Measurements from ENCODE around the gene IPO9. TPM values are rescaled to one million over a fixed set of nuclear protein-coding genes. Genes with fewer than 3 reads are reported as not detected.
A peak's percentile ranks its signal among the peaks of the same experiment; 100 is the strongest.

The IPO9 gene
- total RNA-seq, 4 donors from 2014 or later, result 8.8 to 48.5 (median 35.2) TPM

- H3K4me1 ChIP-seq, result no peaks in the 10 kb centered on the region
- no peaks in the 10 kb centered on the region for H3K9me3 ChIP-seq
- H3K4me3 ChIP-seq, result no peak overlapping the region
- no peak overlapping the region for H3K27ac ChIP-seq
- TF ChIP-seq POLR2A (IDR thresholded peaks at IDR 0.05) (no peak), CTCF (IDR thresholded peaks at IDR 0.05) (no peak)
- peak in 1 of 2 donors; percentile 16 for DNase-seq
- intact Hi-C loops (cut with DNase I; ENCODE audit: low total_unique reads), result no loop called here
- H3K27me3 ChIP-seq, result no peaks in the 10 kb centered on the region
- H3K36me3 ChIP-seq, result no peaks in the 10 kb centered on the region
Measured at GRCh38 chr1:201883786-201884185, 54.8 kb downstream of the IPO9 start.

DNA sequence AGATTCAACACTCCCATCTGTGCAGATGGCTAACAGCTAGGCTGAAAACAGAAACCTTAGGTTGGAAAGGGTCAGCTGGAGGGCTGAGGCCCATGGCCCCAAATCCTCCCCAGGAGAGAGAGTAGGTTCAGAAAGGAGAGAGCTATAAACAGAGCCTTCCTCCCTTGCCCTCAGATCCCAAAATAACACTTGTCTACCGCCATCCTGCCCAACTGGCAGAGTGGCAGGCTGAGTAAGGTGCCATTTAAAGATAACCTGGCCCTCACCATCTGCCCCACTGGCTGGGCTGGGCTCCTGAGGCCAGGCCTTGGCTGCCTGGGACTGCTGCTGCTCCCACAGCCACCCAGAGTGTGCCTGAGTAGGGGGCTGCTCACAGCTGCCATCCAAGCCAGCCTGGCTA is 55.5 kb downstream of the IPO9 start:
- TF ChIP-seq POLR2A (IDR thresholded peaks at IDR 0.05), result no peak
- no peak for TF ChIP-seq CTCF (IDR thresholded peaks at IDR 0.05)
- no peak for DNase-seq
- peaks cover 0 to 3% of the 10 kb centered on the region in 2 donors for H3K4me1 ChIP-seq
- H3K4me3 ChIP-seq, result no peak overlapping the region
- no peak overlapping the region for H3K27ac ChIP-seq
- H3K9me3 ChIP-seq, result no peaks in the 10 kb centered on the region
- intact Hi-C loops (cut with DNase I; ENCODE audit: low total_unique reads), result no loop called here
- no peaks in the 10 kb centered on the region for H3K36me3 ChIP-seq
- H3K27me3 ChIP-seq, result no peaks in the 10 kb centered on the region

GRCh38 chr1:201885531-201886075 is 56.6 kb downstream of the IPO9 start:
- Histone ChIP-seq H3K4me3 (no peak overlapping the region), H3K4me1 (peaks cover 3 to 8% of the 10 kb centered on the region in 2 donors), H3K27me3 (no peaks in the 10 kb centered on the region), H3K36me3 (no peaks in the 10 kb centered on the region), H3K9me3 (no peaks in the 10 kb centered on the region), H3K27ac (no peak overlapping the region)
- intact Hi-C loops (cut with DNase I; ENCODE audit: low total_unique reads), result no loop called here
- no peak for TF ChIP-seq CTCF (IDR thresholded peaks at IDR 0.05)
- no peak for TF ChIP-seq POLR2A (IDR thresholded peaks at IDR 0.05)
- DNase-seq, result peak in 1 of 2 donors; percentile 14

DNA sequence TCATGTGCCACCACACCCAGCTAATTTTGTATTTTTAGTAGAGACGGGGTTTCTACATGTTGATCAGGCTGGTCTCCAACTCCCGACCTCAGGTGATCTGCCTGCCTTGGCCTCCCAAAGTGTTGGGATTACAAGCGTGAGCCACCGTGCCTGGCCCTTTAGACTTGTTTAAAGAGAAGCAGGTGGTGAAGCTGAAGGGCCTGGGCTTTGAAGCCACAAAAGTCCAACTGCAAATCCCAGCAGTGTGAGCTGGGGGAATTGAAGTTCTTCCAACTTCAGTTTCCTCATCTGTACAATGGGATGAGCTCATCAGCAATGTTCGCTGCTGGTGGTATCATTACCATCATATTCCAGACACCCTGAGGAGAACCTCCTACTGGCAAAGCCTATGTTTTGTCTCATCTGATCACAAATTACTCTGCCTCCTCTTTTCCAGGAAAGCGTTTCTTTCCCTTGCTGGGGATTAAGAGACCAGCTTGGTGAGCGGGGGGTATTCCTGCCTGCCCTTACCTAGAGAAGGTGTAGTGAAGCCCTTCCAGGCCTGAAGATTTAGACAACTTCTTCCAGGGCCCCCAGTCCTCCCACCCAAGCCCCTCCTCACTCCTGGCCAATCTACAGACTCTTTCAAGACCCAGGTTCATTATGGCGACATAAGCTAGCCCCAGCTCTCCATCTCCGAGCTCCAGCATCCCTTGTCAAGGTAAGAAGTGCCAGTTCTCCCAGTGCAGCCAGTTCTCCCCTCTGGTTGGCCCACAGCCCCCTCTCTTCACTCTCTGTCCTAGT is 57.3 kb downstream of the IPO9 start:
- no peaks in the 10 kb centered on the region for H3K9me3 ChIP-seq
- H3K27me3 ChIP-seq, result no peaks in the 10 kb centered on the region
- DNase-seq, result peak in 1 of 2 donors; percentile 11
- no peak overlapping the region for H3K27ac ChIP-seq
- intact Hi-C loops (cut with DNase I; ENCODE audit: low total_unique reads), result no loop called here
- H3K36me3 ChIP-seq, result no peaks in the 10 kb centered on the region
- peaks cover 3 to 10% of the 10 kb centered on the region in 2 donors for H3K4me1 ChIP-seq
- TF ChIP-seq CTCF (IDR thresholded peaks at IDR 0.05) (no peak), POLR2A (IDR thresholded peaks at IDR 0.05) (no peak)
- H3K4me3 ChIP-seq, result no peak overlapping the region

- DNase-seq, result peak in 1 of 2 donors; percentile 3
- intact Hi-C loops (cut with DNase I; ENCODE audit: low total_unique reads), result no loop called here
Measured at GRCh38 chr1:201887116-201887866, 58.3 kb downstream of the IPO9 start.

More at GRCh38 chr1:201887116-201887866, 58.3 kb downstream of the IPO9 start:
- no peaks in the 10 kb centered on the region for H3K36me3 ChIP-seq
- H3K27ac ChIP-seq, result no peak overlapping the region
- H3K27me3 ChIP-seq, result no peaks in the 10 kb centered on the region
- TF ChIP-seq POLR2A (IDR thresholded peaks at IDR 0.05) (no peak), CTCF (IDR thresholded peaks at IDR 0.05) (no peak)
- H3K4me1 ChIP-seq, result peaks cover 3 to 10% of the 10 kb centered on the region in 2 donors
- H3K9me3 ChIP-seq, result no peaks in the 10 kb centered on the region
- H3K4me3 ChIP-seq, result no peak overlapping the region

Data from uterus (tissue), 4 donors.